HEK293 (cell line): ENCODE data around the gene SIK2.

Experiments
- CTCF ChIA-PET: fragments of 350-600 bp; formaldehyde crosslinking; extraction: SDS; loops from one replicate; lab custom pipeline; 2021; ENCODE audit warnings: antibody characterized with exemption; lab: Yijun Ruan, JAX
- POLR2A ChIA-PET: fragments of 300-600 bp; formaldehyde crosslinking; extraction: SDS; loops from one replicate; lab custom pipeline; 2020; ENCODE audit warnings: antibody characterized with exemption, inconsistent platforms; lab: Yijun Ruan, JAX
- H3K27ac ChIP-seq: fragments of 200-500 bp; sonication (Bioruptor generic); 2 replicates; pipeline ENCODE4 v1.5.1; 2014; ENCODE audit warnings: low read depth, low read length, control low read depth, inconsistent platforms; ENCODE audit errors: extremely low read depth
- H3K36me3 ChIP-seq, 2 experiments: fragments of 200-500 bp in 1 of 2; sonication (Bioruptor generic) in 1 of 2; 1 replicate in 1 of 2; 2 replicates in 1 of 2; pipeline ENCODE4 v1.5.1; 2014 to 2017; ENCODE audit warnings: inconsistent platforms in 2 of 2, low read length in 2 of 2; ENCODE audit not compliant: control insufficient read depth in 2 of 2, insufficient read depth in 1 of 2
- H3K4me1 ChIP-seq: fragments of 200-500 bp; sonication (Bioruptor generic); 2 replicates; pipeline ENCODE4 v1.5.1; 2014; ENCODE audit warnings: mild to moderate bottlenecking, low read length, inconsistent platforms; ENCODE audit not compliant: control insufficient read depth, insufficient read depth
- H3K4me3 ChIP-seq: 2 replicates; pipeline ENCODE4 v1.5.1; 2011; ENCODE audit warnings: low read depth, mild to moderate bottlenecking, control low read depth, low read length, moderate library complexity
- H3K9me3 ChIP-seq: fragments of 200-500 bp; sonication (Bioruptor generic); 2 replicates; pipeline ENCODE4 v1.5.1; 2014; ENCODE audit warnings: low read depth, low read length, inconsistent platforms; ENCODE audit not compliant: control insufficient read depth, insufficient read depth
- FEZF1 ChIP-seq: fragments of 450-650 bp; formaldehyde crosslinking; IDR thresholded peaks from 2 replicates; pipeline ENCODE4 v1.5.1; 2016; ENCODE audit warnings: missing biosample characterization, missing genetic modification characterization
- GLIS2 ChIP-seq: fragments of 450-650 bp; formaldehyde crosslinking; IDR thresholded peaks from 2 replicates; pipeline ENCODE4 v1.5.1; 2016; ENCODE audit warnings: missing biosample characterization, missing genetic modification characterization
- HOXA7 ChIP-seq: sonication (generic); formaldehyde crosslinking; IDR thresholded peaks from 2 replicates; pipeline ENCODE4 v1.8.1; 2022; ENCODE audit warnings: missing genetic modification reagents, borderline replicate concordance
- HOXC10 ChIP-seq: sonication (generic); formaldehyde crosslinking; IDR thresholded peaks from 2 replicates; pipeline ENCODE4 v1.8.1; 2023; ENCODE audit warnings: mild to moderate bottlenecking, missing genetic modification reagents
- IKZF3 ChIP-seq: fragments of 450-650 bp; IDR thresholded peaks from 2 replicates; pipeline ENCODE4 v1.5.0; 2018; ENCODE audit warnings: missing biosample characterization, mild to moderate bottlenecking, missing genetic modification characterization, moderate library complexity
- OSR2 ChIP-seq: fragments of 450-650 bp; formaldehyde crosslinking; IDR thresholded peaks from 2 replicates; pipeline ENCODE4 v1.5.1; 2016; ENCODE audit warnings: missing biosample characterization, missing genetic modification characterization
- PBX3 ChIP-seq: sonication (generic); formaldehyde crosslinking; IDR thresholded peaks from 2 replicates; pipeline ENCODE4 v1.8.1; 2022; ENCODE audit warnings: mild to moderate bottlenecking, moderate library complexity, missing genetic modification reagents
- PRDM1 ChIP-seq: fragments of 450-650 bp; formaldehyde crosslinking; IDR thresholded peaks from 2 replicates; pipeline ENCODE4; 2016; ENCODE audit warnings: missing biosample characterization, missing genetic modification characterization
- REST ChIP-seq: fragments of 450-650 bp; formaldehyde crosslinking; IDR thresholded peaks from 2 replicates; pipeline ENCODE4 v1.5.1; 2016; ENCODE audit warnings: missing biosample characterization, missing genetic modification characterization
- YY1 ChIP-seq: fragments of 450-650 bp; formaldehyde crosslinking; IDR thresholded peaks from 2 replicates; pipeline ENCODE4 v1.5.1; 2018; ENCODE audit warnings: missing biosample characterization, missing genetic modification characterization
- ZBTB20 ChIP-seq: fragments of 450-650 bp; formaldehyde crosslinking; IDR thresholded peaks from 2 replicates; pipeline ENCODE4 v1.5.1; 2016; ENCODE audit warnings: missing biosample characterization, missing genetic modification characterization
- ZBTB21 ChIP-seq: fragments of 450-650 bp; formaldehyde crosslinking; IDR thresholded peaks from 2 replicates; pipeline ENCODE4 v1.5.1; 2017; ENCODE audit warnings: missing biosample characterization, missing genetic modification characterization
- ZBTB8A ChIP-seq: fragments of 450-650 bp; formaldehyde crosslinking; IDR thresholded peaks from 2 replicates; pipeline ENCODE4 v1.5.1; 2016; ENCODE audit warnings: missing biosample characterization, missing genetic modification characterization
- ZFP41 ChIP-seq: fragments of 450-650 bp; formaldehyde crosslinking; IDR thresholded peaks from 2 replicates; pipeline ENCODE4 v1.5.1; 2016; ENCODE audit warnings: missing biosample characterization, missing genetic modification characterization, borderline replicate concordance
- ZNF10 ChIP-seq: fragments of 450-650 bp; formaldehyde crosslinking; IDR thresholded peaks from 2 replicates; pipeline ENCODE4 v1.5.1; 2017; ENCODE audit warnings: missing biosample characterization, missing genetic modification characterization
- ZNF138 ChIP-seq: fragments of 450-650 bp; formaldehyde crosslinking; IDR thresholded peaks from 2 replicates; pipeline ENCODE4 v1.5.1; 2016; ENCODE audit warnings: missing biosample characterization, missing genetic modification characterization, borderline replicate concordance
- ZNF174 ChIP-seq: fragments of 450-650 bp; formaldehyde crosslinking; IDR thresholded peaks from 2 replicates; pipeline ENCODE4 v1.5.0; 2017; ENCODE audit warnings: missing biosample characterization, mild to moderate bottlenecking, missing genetic modification characterization
- ZNF18 ChIP-seq: fragments of 450-650 bp; formaldehyde crosslinking; IDR thresholded peaks from 2 replicates; pipeline ENCODE4 v1.5.1; 2016; ENCODE audit warnings: missing biosample characterization, missing genetic modification characterization
- ZNF19 ChIP-seq: fragments of 450-650 bp; formaldehyde crosslinking; IDR thresholded peaks from 2 replicates; pipeline ENCODE4; 2016; ENCODE audit warnings: missing biosample characterization, missing genetic modification characterization, low read depth
- ZNF223 ChIP-seq: fragments of 450-650 bp; formaldehyde crosslinking; IDR thresholded peaks from 2 replicates; pipeline ENCODE4 v1.5.1; 2016; ENCODE audit warnings: missing biosample characterization, missing genetic modification characterization
- ZNF404 ChIP-seq: fragments of 450-650 bp; formaldehyde crosslinking; IDR thresholded peaks from 2 replicates; pipeline ENCODE4 v1.5.1; 2017; ENCODE audit warnings: missing biosample characterization, missing genetic modification characterization
- ZNF48 ChIP-seq: fragments of 450-650 bp; formaldehyde crosslinking; IDR thresholded peaks from 2 replicates; pipeline ENCODE4 v1.5.1; 2016; ENCODE audit warnings: missing biosample characterization, missing genetic modification characterization
- ZNF548 ChIP-seq: fragments of 450-650 bp; formaldehyde crosslinking; IDR thresholded peaks from 2 replicates; pipeline ENCODE4 v1.5.1; 2016; ENCODE audit warnings: missing biosample characterization, missing genetic modification characterization
- ZNF571 ChIP-seq: fragments of 450-650 bp; formaldehyde crosslinking; IDR thresholded peaks from 2 replicates; pipeline ENCODE4 v1.5.0; 2017; ENCODE audit warnings: missing biosample characterization, missing genetic modification characterization
- ZNF585B ChIP-seq: fragments of 450-650 bp; formaldehyde crosslinking; IDR thresholded peaks from 2 replicates; pipeline ENCODE4 v1.5.1; 2016; ENCODE audit warnings: missing biosample characterization, missing genetic modification characterization
- ZNF626 ChIP-seq: fragments of 450-650 bp; sonication (Bioruptor Pico); formaldehyde crosslinking; IDR thresholded peaks from 2 replicates; pipeline ENCODE4 v1.5.1; 2018; ENCODE audit warnings: missing biosample characterization, missing genetic modification characterization, inconsistent platforms
- ZNF701 ChIP-seq: fragments of 450-650 bp; formaldehyde crosslinking; IDR thresholded peaks from 2 replicates; pipeline ENCODE4 v1.5.1; 2016; ENCODE audit warnings: missing biosample characterization, missing genetic modification characterization
- ZNF768 ChIP-seq: fragments of 450-650 bp; formaldehyde crosslinking; IDR thresholded peaks from 2 replicates; pipeline ENCODE4 v1.5.1; 2018; ENCODE audit warnings: missing biosample characterization, mild to moderate bottlenecking, missing genetic modification characterization
- ZNF792 ChIP-seq: fragments of 450-650 bp; formaldehyde crosslinking; IDR thresholded peaks from 2 replicates; pipeline ENCODE4 v1.5.1; 2016; ENCODE audit warnings: missing biosample characterization, missing genetic modification characterization

The SIK2 gene

DNA sequence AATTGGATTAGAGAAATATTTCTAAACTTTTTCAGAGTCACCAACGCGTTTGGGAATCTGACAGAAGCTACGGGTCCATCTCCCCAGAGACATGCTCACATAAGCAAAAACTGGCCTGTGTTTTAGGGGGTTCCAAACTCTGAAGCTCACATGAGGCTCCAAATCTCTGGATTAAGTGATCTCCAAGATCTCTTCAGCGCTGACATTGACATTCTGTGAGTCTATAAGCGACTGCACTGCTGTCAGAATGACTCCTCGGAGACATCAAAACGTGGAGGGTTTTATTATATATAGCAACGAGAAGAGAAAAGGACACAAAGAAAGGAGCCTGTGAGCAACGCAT, 642 bp upstream of the SIK2 start:
- no peak for TF ChIP-seq ZBTB20 (tag by site-specific recombination)
- TF ChIP-seq ZNF548 (tag by site-specific recombination): no peak
- no peak for TF ChIP-seq ZNF48 (tag by site-specific recombination)
- TF ChIP-seq ZNF701: no peak
- no peak for TF ChIP-seq FEZF1
- TF ChIP-seq ZNF571 (tag by site-specific recombination): no peak
- Histone ChIP-seq H3K4me1 (no peaks in the 10 kb centered on the region), H3K9me3 (no peaks in the 10 kb centered on the region), H3K36me3 (no peaks in the 10 kb centered on the region), H3K4me3 (peak overlapping the region; percentile 27), H3K27ac (no peak overlapping the region)
- ChIA-PET CTCF (interaction anchor here (0.6 to 1.2 kb wide), 12 partner anchors 13 to 537 kb away, joined by 3 to 9 read pairs (median 4); no protein-coding TSS in a partner anchor), POLR2A (no interaction called here)

DNA sequence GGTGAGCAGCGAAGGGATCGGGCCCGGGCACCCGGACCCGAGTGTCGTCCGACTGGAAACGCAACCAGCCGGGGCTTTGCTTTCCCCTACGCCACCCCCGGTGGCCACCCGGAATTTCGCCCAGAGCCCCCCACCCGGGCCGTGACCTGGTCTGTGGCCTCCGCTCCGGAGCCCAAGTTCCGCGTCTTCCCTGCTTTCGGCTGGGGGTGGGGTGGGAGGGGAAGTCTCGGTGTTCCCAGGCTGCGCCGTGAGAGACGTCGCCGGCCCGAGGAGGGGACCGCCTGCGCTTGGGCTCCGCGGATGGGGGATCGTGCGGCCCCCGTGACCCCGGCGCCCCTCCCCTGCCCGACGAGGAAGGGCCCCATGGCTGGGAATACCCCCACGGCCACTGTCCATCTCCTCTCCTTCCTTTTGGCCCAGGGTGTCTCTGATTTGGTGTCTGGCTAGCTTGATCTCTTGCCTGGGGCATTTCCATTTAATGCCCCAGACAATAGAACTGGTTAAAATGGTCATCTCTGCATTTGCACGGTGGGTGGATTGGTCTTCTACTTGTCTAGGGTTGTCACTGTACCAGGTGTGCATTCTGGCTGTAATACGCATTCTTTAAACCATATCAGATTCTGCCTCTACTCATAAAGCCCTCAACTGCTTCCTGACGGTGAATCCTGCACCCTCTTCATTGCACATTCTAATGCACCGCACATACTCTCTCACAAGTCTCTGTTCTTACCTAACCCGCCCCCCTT, 789 bp downstream of the SIK2 start:
- H3K9me3 ChIP-seq: no peaks in the 10 kb centered on the region
- H3K27ac ChIP-seq: peak overlapping the region; percentile 81; the same call in 1 of the 2 replicates
- CTCF ChIA-PET: interaction anchor here (0.7 to 2.5 kb wide), 4 partner anchors 39 to 175 kb away, joined by 3 to 31 read pairs (median 8); partner anchors contain the start of gene PPP2R1B
- no peaks in the 10 kb centered on the region for H3K36me3 ChIP-seq
- H3K4me3 ChIP-seq: peak overlapping the region; percentile 66
- H3K4me1 ChIP-seq: no peaks in the 10 kb centered on the region
- POLR2A ChIA-PET: no interaction called here
- 0 out of 2 replicates have a peak, but pooled peaks have one; percentile 15 for TF ChIP-seq ZNF768 (tag by site-specific recombination)
- no peak for TF ChIP-seq HOXC10 (CRISPR knock-in tag)
- TF ChIP-seq ZBTB21 (tag by site-specific recombination): no peak
- TF ChIP-seq ZNF174: no peak
- no peak for TF ChIP-seq ZNF792
- TF ChIP-seq ZNF138 (tag by site-specific recombination): no peak
- no peak for TF ChIP-seq YY1 (tag by site-specific recombination)
- peak; percentile 46; the same call in 1 of the 2 replicates for TF ChIP-seq ZNF223
- no peak for TF ChIP-seq REST (tag by site-specific recombination)
- TF ChIP-seq ZNF585B (tag by site-specific recombination): no peak
- peak; percentile 74 for TF ChIP-seq ZNF10 (tag by site-specific recombination)
- TF ChIP-seq OSR2: no peak
- no peak for TF ChIP-seq ZNF626 (tag by site-specific recombination)
- TF ChIP-seq ZFP41 (tag by site-specific recombination): no peak
- no peak for TF ChIP-seq PRDM1 (tag by site-specific recombination)
- TF ChIP-seq ZNF404 (tag by site-specific recombination): no peak
- no peak for TF ChIP-seq IKZF3 (tag by site-specific recombination)
- TF ChIP-seq GLIS2 (tag by site-specific recombination): peak; percentile 72; the same call in 1 of the 2 replicates
- no peak for TF ChIP-seq ZBTB8A (tag by site-specific recombination)
- TF ChIP-seq ZNF18 (tag by site-specific recombination): no peak
- no peak for TF ChIP-seq HOXA7 (CRISPR knock-in tag)
- no peak for TF ChIP-seq PBX3 (CRISPR knock-in tag)
- TF ChIP-seq ZNF19 (tag by site-specific recombination): no peak
